ENCODE results near the gene GPR176.

The GPR176 gene

DNA sequence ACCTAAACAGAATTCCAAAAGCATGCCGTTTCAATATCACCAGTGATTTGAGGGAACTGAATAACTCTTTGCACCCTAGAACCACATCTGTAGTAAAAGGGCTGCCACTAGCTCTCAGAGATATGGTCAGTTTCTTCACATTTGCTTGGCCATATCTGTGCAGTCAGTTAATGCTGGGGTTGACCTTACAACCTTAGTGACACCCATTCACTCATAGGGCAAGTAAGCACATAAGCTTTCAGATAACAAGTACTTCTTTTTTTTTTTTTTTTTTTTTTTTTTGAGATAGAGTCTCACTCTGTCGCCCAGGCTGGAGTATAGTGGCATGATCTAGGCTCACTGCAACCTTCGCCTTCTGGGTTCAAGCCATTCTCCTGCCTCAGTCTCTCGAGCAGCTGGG, 117.0 kb downstream of the GPR176 start:
- no peak for TF ChIP-seq EZH2phosphoT487 (IDR thresholded peaks at IDR 0.05; ENCODE audit: borderline replicate concordance)
- TF ChIP-seq, protein P1, sequence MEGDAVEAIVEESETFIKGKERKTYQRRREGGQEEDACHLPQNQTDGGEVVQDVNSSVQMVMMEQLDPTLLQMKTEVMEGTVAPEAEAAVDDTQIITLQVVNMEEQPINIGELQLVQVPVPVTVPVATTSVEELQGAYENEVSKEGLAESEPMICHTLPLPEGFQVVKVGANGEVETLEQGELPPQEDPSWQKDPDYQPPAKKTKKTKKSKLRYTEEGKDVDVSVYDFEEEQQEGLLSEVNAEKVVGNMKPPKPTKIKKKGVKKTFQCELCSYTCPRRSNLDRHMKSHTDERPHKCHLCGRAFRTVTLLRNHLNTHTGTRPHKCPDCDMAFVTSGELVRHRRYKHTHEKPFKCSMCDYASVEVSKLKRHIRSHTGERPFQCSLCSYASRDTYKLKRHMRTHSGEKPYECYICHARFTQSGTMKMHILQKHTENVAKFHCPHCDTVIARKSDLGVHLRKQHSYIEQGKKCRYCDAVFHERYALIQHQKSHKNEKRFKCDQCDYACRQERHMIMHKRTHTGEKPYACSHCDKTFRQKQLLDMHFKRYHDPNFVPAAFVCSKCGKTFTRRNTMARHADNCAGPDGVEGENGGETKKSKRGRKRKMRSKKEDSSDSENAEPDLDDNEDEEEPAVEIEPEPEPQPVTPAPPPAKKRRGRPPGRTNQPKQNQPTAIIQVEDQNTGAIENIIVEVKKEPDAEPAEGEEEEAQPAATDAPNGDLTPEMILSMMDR (conservative IDR thresholded peaks at IDR 0.05; ENCODE audit: low read length): no peak
- H3K9me2 ChIP-seq (replicated peaks; ENCODE audit: low read depth, low read length): no peaks in the 10 kb centered on the region
- no peaks in the 10 kb centered on the region for H3F3A ChIP-seq (ENCODE audit: low read depth)
- no peaks in the 10 kb centered on the region for H3K27me3 ChIP-seq (ENCODE audit: insufficient read depth, low read length, poor library complexity, severe bottlenecking)
- H3K36me3 ChIP-seq (ENCODE audit: insufficient read depth, low read length): no peaks in the 10 kb centered on the region
- H2AFZ ChIP-seq (ENCODE audit: low read length): no peak overlapping the region
- no peaks in the 10 kb centered on the region for H4K20me1 ChIP-seq (ENCODE audit: insufficient read depth, low read length, poor library complexity, severe bottlenecking)
- H3K4me2 ChIP-seq (ENCODE audit: low read depth, low read length, poor library complexity, severe bottlenecking): no peak overlapping the region
- no peaks in the 10 kb centered on the region for H3K9me3 ChIP-seq (ENCODE audit: insufficient read depth, low read depth, low read length)
- H3K9ac ChIP-seq (ENCODE audit: low read depth, low read length, poor library complexity, severe bottlenecking): no peak overlapping the region
- no peaks in the 10 kb centered on the region for H3K4me1 ChIP-seq (ENCODE audit: insufficient read depth, low read length, poor library complexity, severe bottlenecking)
- no peak overlapping the region for H3K4me3 ChIP-seq (ENCODE audit: low read length, poor library complexity, severe bottlenecking)
- H3K79me2 ChIP-seq (ENCODE audit: insufficient read depth, low read length): no peaks in the 10 kb centered on the region

DNA sequence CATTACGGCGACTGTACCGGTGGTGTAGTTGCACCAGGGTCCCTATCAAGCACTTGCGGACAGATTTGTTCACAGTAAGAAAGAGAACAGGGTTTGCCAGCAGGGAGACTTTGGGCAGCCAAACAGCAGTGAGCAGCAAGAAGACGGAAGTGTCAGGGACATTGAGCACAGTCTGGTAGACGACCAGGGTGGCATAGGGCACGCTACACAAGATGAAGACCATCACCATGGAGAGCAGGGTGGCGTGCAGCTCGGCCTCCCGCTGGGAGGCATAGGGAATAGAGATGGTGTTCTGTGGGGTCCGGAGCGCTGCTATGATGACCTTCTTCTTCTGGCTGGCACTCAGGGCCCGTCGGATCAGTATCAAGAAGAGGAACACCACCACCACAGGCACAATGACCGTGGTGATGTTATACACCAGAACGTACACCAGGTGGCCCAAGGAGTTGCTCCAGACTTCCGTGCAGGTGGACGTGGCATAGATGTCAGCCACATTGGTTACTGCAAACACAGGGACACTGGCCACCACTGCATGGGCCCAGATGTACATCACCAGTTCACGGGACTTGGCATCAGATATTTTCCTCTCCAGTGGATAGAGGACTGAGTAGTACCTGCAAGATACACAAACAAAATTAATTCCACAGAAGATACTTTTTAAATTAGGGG, 118.3 kb downstream of the GPR176 start:
- H3K4me3 ChIP-seq (ENCODE audit: low read length, poor library complexity, severe bottlenecking): no peak overlapping the region
- no peaks in the 10 kb centered on the region for H3K9me3 ChIP-seq (ENCODE audit: insufficient read depth, low read depth, low read length)
- no peaks in the 10 kb centered on the region for H3K79me2 ChIP-seq (ENCODE audit: insufficient read depth, low read length)
- no peak overlapping the region for H3K9ac ChIP-seq (ENCODE audit: low read depth, low read length, poor library complexity, severe bottlenecking)
- no peaks in the 10 kb centered on the region for H3K36me3 ChIP-seq (ENCODE audit: insufficient read depth, low read length)
- H3K27me3 ChIP-seq (ENCODE audit: insufficient read depth, low read length, poor library complexity, severe bottlenecking): no peaks in the 10 kb centered on the region
- no peak overlapping the region for H3K4me2 ChIP-seq (ENCODE audit: low read depth, low read length, poor library complexity, severe bottlenecking)
- no peak overlapping the region for H2AFZ ChIP-seq (ENCODE audit: low read length)
- no peak for TF ChIP-seq EZH2phosphoT487 (IDR thresholded peaks at IDR 0.05; ENCODE audit: borderline replicate concordance)
- TF ChIP-seq, protein P1 (conservative IDR thresholded peaks at IDR 0.05; ENCODE audit: low read length): peak; percentile 62
- no peaks in the 10 kb centered on the region for H3K4me1 ChIP-seq (ENCODE audit: insufficient read depth, low read length, poor library complexity, severe bottlenecking)
- no peaks in the 10 kb centered on the region for H3F3A ChIP-seq (ENCODE audit: low read depth)
- no peaks in the 10 kb centered on the region for H3K9me2 ChIP-seq (replicated peaks; ENCODE audit: low read depth, low read length)
- H4K20me1 ChIP-seq (ENCODE audit: insufficient read depth, low read length, poor library complexity, severe bottlenecking): no peaks in the 10 kb centered on the region

DNA sequence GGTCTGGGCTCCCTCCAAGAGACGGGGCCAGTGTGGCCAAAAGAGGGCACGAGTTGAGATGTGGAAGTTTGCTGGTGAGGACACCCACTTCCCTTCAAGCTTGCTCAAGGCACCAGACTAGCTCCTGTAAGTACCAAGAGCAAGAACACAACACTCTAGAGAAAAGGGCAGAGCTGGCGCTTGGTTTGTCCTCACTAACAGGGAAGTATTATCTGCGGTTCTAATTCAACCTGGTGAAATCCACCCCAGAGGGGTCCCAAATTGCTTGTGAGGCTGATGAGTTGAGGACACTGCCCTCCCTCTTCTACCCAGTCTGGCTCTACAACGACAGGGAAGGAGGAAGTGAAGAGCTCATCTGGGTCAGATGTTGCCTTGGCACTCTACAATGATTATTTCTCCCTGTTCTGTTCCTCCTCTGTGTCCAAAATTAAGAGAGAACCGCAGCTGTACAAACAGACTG, 120.5 kb downstream of the GPR176 start:
- TF ChIP-seq EZH2phosphoT487 (IDR thresholded peaks at IDR 0.05; ENCODE audit: borderline replicate concordance): no peak
- TF ChIP-seq, protein P1 (conservative IDR thresholded peaks at IDR 0.05; ENCODE audit: low read length): no peak
- no peak overlapping the region for H3K4me2 ChIP-seq (ENCODE audit: low read depth, low read length, poor library complexity, severe bottlenecking)
- H3K36me3 ChIP-seq (ENCODE audit: insufficient read depth, low read length): no peaks in the 10 kb centered on the region

More for the DNA sequence above, 120.5 kb downstream of the GPR176 start:
- H3K27me3 ChIP-seq (ENCODE audit: insufficient read depth, low read length, poor library complexity, severe bottlenecking): no peaks in the 10 kb centered on the region
- peaks cover 5% of the 10 kb centered on the region for H3K4me1 ChIP-seq (ENCODE audit: insufficient read depth, low read length, poor library complexity, severe bottlenecking)
- no peaks in the 10 kb centered on the region for H3F3A ChIP-seq (ENCODE audit: low read depth)
- no peaks in the 10 kb centered on the region for H3K9me2 ChIP-seq (replicated peaks; ENCODE audit: low read depth, low read length)
- H3K4me3 ChIP-seq (ENCODE audit: low read length, poor library complexity, severe bottlenecking): no peak overlapping the region
- H2AFZ ChIP-seq (ENCODE audit: low read length): peak overlapping the region; percentile 27; the same call in 1 of the 2 replicates
- no peaks in the 10 kb centered on the region for H3K9me3 ChIP-seq (ENCODE audit: insufficient read depth, low read depth, low read length)
- no peaks in the 10 kb centered on the region for H4K20me1 ChIP-seq (ENCODE audit: insufficient read depth, low read length, poor library complexity, severe bottlenecking)
- no peaks in the 10 kb centered on the region for H3K79me2 ChIP-seq (ENCODE audit: insufficient read depth, low read length)
- no peak overlapping the region for H3K9ac ChIP-seq (ENCODE audit: low read depth, low read length, poor library complexity, severe bottlenecking)
